Measurements from ENCODE around the gene ULBP3.

GRCh38 chr6:150036081-150036480, 32.8 kb downstream of the ULBP3 start:
- TF ChIP-seq CTCF (IDR thresholded peaks at IDR 0.05; ENCODE audit: insufficient read depth, low read length, poor library complexity, severe bottlenecking) (no peak), EZH2phosphoT487 (conservative IDR thresholded peaks at IDR 0.05; ENCODE audit: low read length) (no peak)
